Measurements from ENCODE around the gene HLF. TPM values are rescaled to one million over a fixed set of nuclear protein-coding genes. Genes with fewer than 3 reads are reported as not detected.

HLF gene
- total RNA-seq, 1 experiment from 2014 or later, result 0.13 TPM

DNA sequence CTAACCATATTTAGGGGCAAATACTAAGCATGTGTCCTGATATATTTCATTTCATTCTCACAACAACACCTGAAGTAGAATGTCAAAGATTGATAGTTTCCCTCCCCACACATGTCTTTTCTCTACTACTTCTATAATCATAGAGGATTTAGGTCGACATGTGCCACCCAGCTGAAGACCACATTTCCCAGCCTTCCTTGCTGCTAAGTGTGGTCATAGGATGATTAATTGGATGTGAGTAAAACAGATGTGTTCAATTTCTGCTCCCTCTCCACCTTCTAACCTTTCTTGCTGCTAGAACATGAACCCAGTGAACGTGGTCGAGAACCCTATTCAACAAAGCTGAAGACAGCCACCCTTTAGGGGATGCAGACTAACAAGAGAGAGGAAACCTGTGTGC lies 18.8 kb upstream of the HLF start:
- ATAC-seq, result no peak
- no TSS peak for BruUV-seq (replicated peaks)

GRCh38 chr17:55246583-55246982 lies 18.2 kb upstream of the HLF start:
- no peak overlapping the region for H3K27ac ChIP-seq (ENCODE audit: low read length)
- CTCF ChIA-PET, result no interaction called here
- no peaks in the 10 kb centered on the region for H3K36me3 ChIP-seq (ENCODE audit: control insufficient read depth, insufficient read depth, low read length)
- H3K9me3 ChIP-seq (ENCODE audit: control insufficient read depth, insufficient read depth, low read depth, low read length), result no peaks in the 10 kb centered on the region
- in situ Hi-C loops (cut with HindIII; ENCODE audit: low pct_unique_long_range_greater_than_20kb, low sequenced_read_pairs) (no loop called here), intact Hi-C loops (cut with micrococcal nuclease; ENCODE audit: unreplicated experiment) (no loop called here)
- peaks cover 35% of the 10 kb centered on the region for H3K27me3 ChIP-seq (ENCODE audit: control insufficient read depth, insufficient read depth, low read length)
- no peaks in the 10 kb centered on the region for H3K4me1 ChIP-seq (ENCODE audit: control insufficient read depth, insufficient read depth, low read length)
- no peak overlapping the region for H3K4me3 ChIP-seq (ENCODE audit: low read depth in 2 of 2, low read length in 2 of 2)
- TF ChIP-seq POLR2AphosphoS5 (IDR thresholded peaks at IDR 0.05; ENCODE audit: low read depth, low read length), result no peak
- TF ChIP-seq, protein P1, sequence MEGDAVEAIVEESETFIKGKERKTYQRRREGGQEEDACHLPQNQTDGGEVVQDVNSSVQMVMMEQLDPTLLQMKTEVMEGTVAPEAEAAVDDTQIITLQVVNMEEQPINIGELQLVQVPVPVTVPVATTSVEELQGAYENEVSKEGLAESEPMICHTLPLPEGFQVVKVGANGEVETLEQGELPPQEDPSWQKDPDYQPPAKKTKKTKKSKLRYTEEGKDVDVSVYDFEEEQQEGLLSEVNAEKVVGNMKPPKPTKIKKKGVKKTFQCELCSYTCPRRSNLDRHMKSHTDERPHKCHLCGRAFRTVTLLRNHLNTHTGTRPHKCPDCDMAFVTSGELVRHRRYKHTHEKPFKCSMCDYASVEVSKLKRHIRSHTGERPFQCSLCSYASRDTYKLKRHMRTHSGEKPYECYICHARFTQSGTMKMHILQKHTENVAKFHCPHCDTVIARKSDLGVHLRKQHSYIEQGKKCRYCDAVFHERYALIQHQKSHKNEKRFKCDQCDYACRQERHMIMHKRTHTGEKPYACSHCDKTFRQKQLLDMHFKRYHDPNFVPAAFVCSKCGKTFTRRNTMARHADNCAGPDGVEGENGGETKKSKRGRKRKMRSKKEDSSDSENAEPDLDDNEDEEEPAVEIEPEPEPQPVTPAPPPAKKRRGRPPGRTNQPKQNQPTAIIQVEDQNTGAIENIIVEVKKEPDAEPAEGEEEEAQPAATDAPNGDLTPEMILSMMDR (IDR thresholded peaks at IDR 0.05), result no peak
- TF ChIP-seq REST (IDR thresholded peaks at IDR 0.05; ENCODE audit: insufficient read depth in 1 of 2, low read depth in 2 of 2, low read length in 1 of 2), result no peak
- TF ChIP-seq TCF7L2 (IDR thresholded peaks at IDR 0.05; ENCODE audit: low read depth, low read length), result no peak
- ATAC-seq, result no peak
- POLR2A ChIA-PET, result no interaction called here
- no peak for DNase-seq (ENCODE audit: low read depth, low spot score)
- BruUV-seq (replicated peaks), result no TSS peak

More for the DNA sequence above, 18.8 kb upstream of the HLF start:
- no peak overlapping the region for H3K27ac ChIP-seq (ENCODE audit: low read length)
- TF ChIP-seq, protein P1 (IDR thresholded peaks at IDR 0.05), result no peak
- TF ChIP-seq REST (IDR thresholded peaks at IDR 0.05; ENCODE audit: insufficient read depth in 1 of 2, low read depth in 2 of 2, low read length in 1 of 2), result no peak
- TF ChIP-seq POLR2AphosphoS5 (IDR thresholded peaks at IDR 0.05; ENCODE audit: low read depth, low read length), result no peak
- no peak for TF ChIP-seq SIN3A (IDR thresholded peaks at IDR 0.05; ENCODE audit: borderline replicate concordance, insufficient read depth, low read depth, low read length)
- no peak for TF ChIP-seq TCF7L2 (IDR thresholded peaks at IDR 0.05; ENCODE audit: low read depth, low read length)
- in situ Hi-C loops (cut with HindIII; ENCODE audit: low pct_unique_long_range_greater_than_20kb, low sequenced_read_pairs), result no loop called here
- ChIA-PET POLR2A (no interaction called here), CTCF (interaction anchor here (0.6 kb wide), 1 partner anchor 113 kb away, joined by 6 read pairs; no protein-coding TSS in a partner anchor)
- DNase-seq (ENCODE audit: low read depth, low spot score), result no peak
- H3K36me3 ChIP-seq (ENCODE audit: control insufficient read depth, insufficient read depth, low read length), result no peaks in the 10 kb centered on the region
- H3K27me3 ChIP-seq (ENCODE audit: control insufficient read depth, insufficient read depth, low read length), result peaks cover 35% of the 10 kb centered on the region
- H3K9me3 ChIP-seq (ENCODE audit: control insufficient read depth, insufficient read depth, low read depth, low read length), result no peaks in the 10 kb centered on the region
- intact Hi-C loops (cut with micrococcal nuclease; ENCODE audit: unreplicated experiment), result no loop called here
- H3K4me1 ChIP-seq (ENCODE audit: control insufficient read depth, insufficient read depth, low read length), result no peaks in the 10 kb centered on the region
- H3K4me3 ChIP-seq (ENCODE audit: low read depth in 2 of 2, low read length in 2 of 2), result no peak overlapping the region

All from Panc1 (cell line).